ENCODE data around the gene UAP1L1.
A peak's percentile ranks its signal among the peaks of the same experiment; 100 is the strongest.
"Not testable (repeated sequence)": the region's sequence is repeated elsewhere in the genome, so short reads cannot be mapped to it uniquely, and the experiment has no call there.

UAP1L1 gene

DNA sequence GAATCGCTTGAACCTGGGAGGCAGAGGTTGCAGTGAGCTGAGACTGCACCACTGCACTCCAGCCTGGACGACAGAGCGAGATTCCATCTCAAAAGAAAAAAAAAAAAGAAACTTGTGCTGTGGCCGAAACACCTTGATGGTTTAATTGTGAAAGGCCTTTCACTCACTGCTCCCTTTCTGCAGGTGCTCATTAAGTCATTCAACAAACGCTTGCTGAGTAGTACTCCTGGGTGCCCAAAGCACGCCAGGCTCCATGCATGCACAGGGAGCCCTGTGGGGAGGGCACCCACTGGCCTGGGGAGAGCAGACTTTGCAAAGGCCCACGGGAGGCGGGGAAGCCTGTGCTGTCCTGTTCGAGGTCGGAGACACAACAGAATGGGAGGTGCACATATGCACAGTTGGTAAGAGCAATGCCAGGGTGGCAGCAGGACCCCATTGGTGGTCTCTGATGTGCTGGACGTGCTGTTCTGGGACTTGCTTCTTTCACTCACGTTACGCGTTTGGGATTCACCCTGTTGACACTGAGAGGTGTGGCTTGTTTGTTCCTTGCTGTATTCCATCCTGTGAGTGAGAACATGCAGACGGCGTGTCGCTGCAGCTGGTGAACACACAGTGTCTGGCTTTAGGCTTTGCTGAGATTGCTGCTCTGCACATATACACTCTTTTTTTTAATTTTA lies 20.4 kb upstream of the UAP1L1 start:
- FAIRE-seq (no peak), DNase-seq (ENCODE audit: insufficient read length, low spot score) (no peak)
- TF ChIP-seq POU2F2 (IDR thresholded peaks at IDR 0.05; ENCODE audit: low read depth, low read length) (no peak), PAX5 (IDR thresholded peaks at IDR 0.05; ENCODE audit: insufficient read depth, low read length, severe bottlenecking) (no peak), SPI1 (IDR thresholded peaks at IDR 0.05; ENCODE audit: low read depth, low read length) (no peak), POLR2A (IDR thresholded peaks at IDR 0.05; ENCODE audit: low read depth, low read length) (no peak), POLR2AphosphoS5 (IDR thresholded peaks at IDR 0.05; ENCODE audit: low read depth, low read length) (no peak), TAF1 (IDR thresholded peaks at IDR 0.05; ENCODE audit: low read depth, low read length) (no peak)

DNA sequence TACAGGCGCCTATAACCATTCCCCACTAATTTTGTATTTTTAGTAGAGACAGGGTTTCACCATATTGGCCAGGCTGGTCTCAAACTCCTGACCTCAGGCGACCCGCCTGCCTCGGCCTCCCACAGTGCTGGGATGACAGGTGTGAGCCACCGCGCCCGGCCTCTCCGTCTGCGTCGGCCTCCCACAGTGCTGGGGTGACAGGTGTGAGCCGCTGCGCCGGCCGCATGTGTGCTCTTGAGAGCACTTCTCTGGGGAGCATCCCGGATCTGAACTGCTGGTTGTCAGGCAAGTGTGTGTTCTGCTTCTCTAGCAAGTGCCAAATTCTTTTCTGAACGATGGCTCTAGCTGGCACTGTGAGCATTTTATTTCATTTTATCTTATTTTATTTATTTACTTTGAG lies 19.8 kb upstream of the UAP1L1 start:
- TF ChIP-seq TAF1 (IDR thresholded peaks at IDR 0.05; ENCODE audit: low read depth, low read length) (no peak), POLR2AphosphoS5 (IDR thresholded peaks at IDR 0.05; ENCODE audit: low read depth, low read length) (no peak), SPI1 (IDR thresholded peaks at IDR 0.05; ENCODE audit: low read depth, low read length) (no peak), POU2F2 (IDR thresholded peaks at IDR 0.05; ENCODE audit: low read depth, low read length) (no peak), POLR2A (IDR thresholded peaks at IDR 0.05; ENCODE audit: low read depth, low read length) (no peak), PAX5 (IDR thresholded peaks at IDR 0.05; ENCODE audit: insufficient read depth, low read length, severe bottlenecking) (no peak)
- FAIRE-seq (no peak), DNase-seq (ENCODE audit: insufficient read length, low spot score) (no peak)

DNA sequence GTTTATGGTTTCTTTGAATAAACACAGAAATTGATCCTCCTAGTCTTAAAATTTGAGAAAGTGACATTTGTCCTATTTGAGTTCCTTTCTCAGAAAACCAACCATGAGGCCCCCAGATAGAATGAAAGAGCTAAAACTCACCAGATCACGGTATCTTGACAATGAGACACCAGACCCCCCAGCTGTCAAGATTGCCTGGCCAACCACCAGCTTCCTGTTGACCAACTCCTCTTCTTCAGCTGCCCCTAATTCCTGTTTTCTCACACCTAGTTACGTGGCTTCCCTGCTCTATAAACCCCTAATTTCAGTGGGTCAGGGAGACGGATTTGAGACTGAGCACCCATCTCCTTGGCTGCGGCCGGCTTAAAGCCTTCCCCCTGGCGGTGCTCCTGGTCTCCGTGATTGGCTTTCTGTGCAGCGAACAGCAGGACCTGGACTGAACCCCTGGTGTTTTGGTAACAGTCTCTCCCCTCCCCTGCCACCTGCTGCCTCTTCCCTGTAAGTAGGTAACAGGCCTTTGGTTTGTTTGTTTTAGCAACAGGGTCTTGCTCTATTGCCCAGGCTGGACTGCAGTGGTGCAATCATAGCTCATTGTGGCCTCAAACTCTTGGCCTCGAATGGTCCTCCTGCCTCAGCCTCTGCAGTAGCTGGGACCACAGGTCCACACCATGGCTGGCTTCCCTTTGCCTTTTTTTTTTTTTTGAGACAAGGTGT lies 18.6 kb upstream of the UAP1L1 start:
- no peak for DNase-seq (ENCODE audit: insufficient read length, low spot score)
- TF ChIP-seq POU2F2 (IDR thresholded peaks at IDR 0.05; ENCODE audit: low read depth, low read length) (no peak), PAX5 (IDR thresholded peaks at IDR 0.05; ENCODE audit: insufficient read depth, low read length, severe bottlenecking) (no peak), POLR2A (IDR thresholded peaks at IDR 0.05; ENCODE audit: low read depth, low read length) (no peak), TAF1 (IDR thresholded peaks at IDR 0.05; ENCODE audit: low read depth, low read length) (no peak), POLR2AphosphoS5 (IDR thresholded peaks at IDR 0.05; ENCODE audit: low read depth, low read length) (no peak), SPI1 (IDR thresholded peaks at IDR 0.05; ENCODE audit: low read depth, low read length) (no peak)
- no peak for FAIRE-seq

DNA sequence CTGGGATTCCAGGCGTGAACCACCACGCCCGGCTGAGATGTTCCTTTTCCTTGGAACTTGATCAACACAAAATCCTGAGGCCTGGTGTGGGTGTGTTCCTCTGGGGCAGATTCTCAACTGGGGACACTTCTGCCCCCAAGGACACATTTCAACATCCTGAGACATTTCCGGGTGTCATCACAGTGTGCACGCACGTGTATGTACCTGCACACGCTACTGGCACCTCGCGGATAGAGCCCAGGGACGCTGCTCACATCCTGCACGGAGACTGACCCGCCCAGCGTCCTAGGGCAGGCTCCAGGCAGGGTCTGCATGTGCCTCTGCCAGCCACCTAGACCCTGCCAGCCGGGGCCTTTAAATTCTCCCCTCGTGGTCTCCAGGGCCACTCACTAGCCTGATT lies 14.9 kb upstream of the UAP1L1 start:
- no peak for DNase-seq (ENCODE audit: insufficient read length, low spot score)
- TF ChIP-seq POU2F2 (IDR thresholded peaks at IDR 0.05; ENCODE audit: low read depth, low read length): no peak
- TF ChIP-seq PAX5 (IDR thresholded peaks at IDR 0.05; ENCODE audit: insufficient read depth, low read length, severe bottlenecking): no peak
- no peak for TF ChIP-seq POLR2A (IDR thresholded peaks at IDR 0.05; ENCODE audit: low read depth, low read length)
- no peak for TF ChIP-seq TAF1 (IDR thresholded peaks at IDR 0.05; ENCODE audit: low read depth, low read length)
- no peak for TF ChIP-seq POLR2AphosphoS5 (IDR thresholded peaks at IDR 0.05; ENCODE audit: low read depth, low read length)
- TF ChIP-seq SPI1 (IDR thresholded peaks at IDR 0.05; ENCODE audit: low read depth, low read length): no peak
- FAIRE-seq: no peak

DNA sequence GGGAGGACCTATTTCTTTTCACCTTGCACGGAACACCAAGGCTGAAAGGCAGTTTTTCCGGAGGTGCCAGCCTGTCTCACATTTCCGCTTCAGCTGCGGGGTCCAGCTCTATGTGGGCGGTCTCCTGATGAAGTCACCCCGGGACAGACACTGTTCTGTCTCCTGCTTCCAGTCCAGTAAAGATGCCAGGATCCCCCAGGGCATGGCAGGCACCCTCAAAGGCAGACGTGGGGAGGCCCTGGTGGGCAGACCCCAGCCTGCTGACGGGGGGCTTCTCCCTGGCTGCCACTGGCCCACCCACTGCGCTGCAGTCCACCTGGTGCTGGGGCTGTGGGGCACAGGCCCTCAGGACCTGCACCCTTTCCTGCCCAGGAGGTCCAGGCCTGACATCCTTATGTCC lies 14.5 kb upstream of the UAP1L1 start:
- not testable (repeated sequence) for FAIRE-seq

DNA sequence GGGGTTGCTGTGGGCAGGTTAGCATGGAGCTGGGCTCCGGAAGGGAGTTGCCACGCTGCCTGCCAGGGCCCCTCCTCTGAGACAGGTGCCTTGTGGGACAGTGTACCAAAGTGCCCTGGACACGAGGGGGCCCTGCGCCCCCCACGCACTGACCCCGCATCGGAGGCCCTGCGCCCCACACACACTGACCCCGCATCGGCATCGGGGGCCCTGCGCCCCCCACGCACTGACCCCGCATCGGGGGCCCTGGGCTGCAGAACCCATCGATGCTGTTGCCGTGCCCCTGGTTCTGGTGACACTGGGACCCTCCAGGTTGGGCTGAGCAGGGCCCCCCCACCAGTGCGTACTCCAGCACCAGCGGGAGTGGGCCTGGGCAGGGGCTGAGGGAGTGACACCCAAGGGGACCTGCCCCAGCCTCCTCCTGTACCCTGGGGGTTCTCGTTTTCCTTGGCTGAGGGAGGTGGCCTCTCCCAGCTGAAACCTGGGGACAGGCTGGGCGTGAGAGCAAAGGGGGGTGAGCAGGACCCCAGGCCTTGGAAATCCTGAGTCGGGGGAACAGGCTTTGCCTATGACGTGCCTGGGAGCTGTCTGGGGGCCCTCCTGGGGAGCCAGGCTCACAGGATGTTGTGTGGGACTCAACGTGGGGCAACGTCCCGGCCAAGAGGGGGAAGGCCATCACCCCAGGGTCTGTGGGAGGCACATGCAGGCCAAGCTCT lies 13.8 kb upstream of the UAP1L1 start:
- TF ChIP-seq POU2F2 (IDR thresholded peaks at IDR 0.05; ENCODE audit: low read depth, low read length): no peak
- no peak for TF ChIP-seq PAX5 (IDR thresholded peaks at IDR 0.05; ENCODE audit: insufficient read depth, low read length, severe bottlenecking)
- TF ChIP-seq POLR2A (IDR thresholded peaks at IDR 0.05; ENCODE audit: low read depth, low read length): no peak
- no peak for TF ChIP-seq TAF1 (IDR thresholded peaks at IDR 0.05; ENCODE audit: low read depth, low read length)
- TF ChIP-seq POLR2AphosphoS5 (IDR thresholded peaks at IDR 0.05; ENCODE audit: low read depth, low read length): no peak
- no peak for TF ChIP-seq SPI1 (IDR thresholded peaks at IDR 0.05; ENCODE audit: low read depth, low read length)
- FAIRE-seq: no peak
- no peak for DNase-seq (ENCODE audit: insufficient read length, low spot score)

More for the DNA sequence above, 14.5 kb upstream of the UAP1L1 start:
- DNase-seq (ENCODE audit: insufficient read length, low spot score): not testable (repeated sequence)

DNA sequence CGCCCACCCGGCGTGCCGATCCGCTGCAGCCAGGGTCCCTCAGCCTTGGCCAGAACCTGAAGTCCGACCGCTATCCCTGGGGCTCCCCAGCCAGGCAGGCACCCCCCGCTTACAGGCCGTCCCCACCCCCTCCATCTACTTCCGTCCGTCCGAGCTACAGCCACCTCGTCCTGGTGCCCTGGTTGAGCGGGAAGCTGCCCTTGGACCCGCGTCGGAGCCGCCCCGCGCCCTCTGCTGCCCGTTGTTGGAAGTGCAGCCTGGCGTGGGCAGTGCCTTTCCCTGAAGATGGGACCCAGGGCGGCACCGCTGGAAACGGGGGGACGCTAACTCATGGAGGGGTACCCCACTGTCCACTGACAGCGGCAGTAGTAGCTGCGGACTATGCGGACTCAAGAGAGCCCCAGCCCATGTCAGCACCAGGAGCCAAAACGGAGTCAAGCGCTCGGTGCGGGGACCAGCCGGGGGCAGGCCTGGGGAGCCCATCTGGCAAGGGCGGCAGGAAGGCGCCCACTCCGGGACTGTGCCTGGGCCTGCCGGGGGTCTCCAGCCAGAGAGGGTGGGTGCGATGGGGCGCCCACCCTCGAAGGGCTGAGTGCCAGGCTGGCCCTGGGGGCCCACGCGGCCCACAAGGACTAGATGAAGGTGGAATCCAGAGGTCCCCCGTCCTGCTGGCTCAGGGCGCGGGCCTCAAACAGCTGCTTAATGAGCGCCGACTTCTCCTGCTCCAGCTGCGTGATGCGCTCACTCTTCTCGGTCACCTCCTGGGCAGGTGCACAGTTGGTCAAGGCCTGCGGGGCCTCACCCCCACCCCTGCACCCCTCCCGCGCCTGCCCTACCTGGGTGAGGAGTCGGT lies 13.1 kb upstream of the UAP1L1 start:
- TF ChIP-seq POLR2A (IDR thresholded peaks at IDR 0.05; ENCODE audit: low read depth, low read length): no peak
- no peak for TF ChIP-seq POU2F2 (IDR thresholded peaks at IDR 0.05; ENCODE audit: low read depth, low read length)
- no peak for TF ChIP-seq POLR2AphosphoS5 (IDR thresholded peaks at IDR 0.05; ENCODE audit: low read depth, low read length)
- no peak for TF ChIP-seq PAX5 (IDR thresholded peaks at IDR 0.05; ENCODE audit: insufficient read depth, low read length, severe bottlenecking)
- no peak for TF ChIP-seq SPI1 (IDR thresholded peaks at IDR 0.05; ENCODE audit: low read depth, low read length)
- TF ChIP-seq TAF1 (IDR thresholded peaks at IDR 0.05; ENCODE audit: low read depth, low read length): no peak
- DNase-seq (ENCODE audit: insufficient read length, low spot score) (no peak), FAIRE-seq (peak; percentile 90)

DNA sequence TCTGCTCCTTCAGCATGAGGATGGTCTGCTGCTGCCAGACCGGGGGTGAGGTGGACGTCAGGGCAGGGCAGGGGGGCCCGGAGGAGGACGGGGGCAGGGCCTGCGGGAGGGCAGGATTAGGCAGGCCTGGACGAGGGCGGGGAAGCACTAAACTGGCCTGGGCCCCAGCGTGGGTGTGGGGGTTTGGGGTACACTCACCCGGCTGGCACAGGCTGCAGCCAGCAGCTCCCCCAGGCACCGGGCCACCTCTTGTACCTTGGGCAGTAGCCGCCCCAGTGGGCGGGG lies 12.5 kb upstream of the UAP1L1 start:
- DNase-seq (ENCODE audit: insufficient read length, low spot score) (no peak), FAIRE-seq (no peak)
- no peak for TF ChIP-seq TAF1 (IDR thresholded peaks at IDR 0.05; ENCODE audit: low read depth, low read length)

DNA sequence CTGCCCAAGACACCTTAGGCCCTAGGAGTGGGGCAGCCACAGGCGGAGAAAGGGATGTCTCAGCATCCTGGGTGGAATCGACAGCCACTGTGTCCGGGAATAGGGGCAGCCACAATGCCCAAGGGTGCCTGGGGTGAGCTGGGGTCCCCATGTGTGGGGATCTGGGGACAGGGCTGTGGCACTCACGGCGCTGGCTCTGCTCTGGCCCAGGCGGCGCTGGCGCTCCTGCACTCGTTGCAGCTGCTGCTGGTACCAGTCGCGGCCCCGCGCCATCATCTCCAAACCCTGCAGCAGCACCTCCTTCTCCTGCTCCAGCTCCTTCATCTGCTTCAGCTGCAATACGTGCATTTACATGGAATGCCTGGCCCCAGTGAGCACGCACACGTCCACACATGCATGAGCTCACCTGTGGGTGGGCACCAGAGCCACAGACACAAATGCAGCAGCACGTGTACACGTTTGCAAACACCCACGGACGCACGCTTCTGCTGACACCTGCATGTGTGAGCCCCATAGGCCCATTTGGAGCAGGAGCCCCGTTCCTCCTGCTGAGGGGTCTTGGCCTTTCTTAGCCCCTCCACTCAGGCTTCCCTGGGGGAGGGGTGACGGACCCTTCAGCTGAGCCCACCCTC lies 11.9 kb upstream of the UAP1L1 start:
- DNase-seq (ENCODE audit: insufficient read length, low spot score) (no peak), FAIRE-seq (no peak)
- TF ChIP-seq POU2F2 (IDR thresholded peaks at IDR 0.05; ENCODE audit: low read depth, low read length) (no peak), POLR2A (IDR thresholded peaks at IDR 0.05; ENCODE audit: low read depth, low read length) (no peak), TAF1 (IDR thresholded peaks at IDR 0.05; ENCODE audit: low read depth, low read length) (no peak), POLR2AphosphoS5 (IDR thresholded peaks at IDR 0.05; ENCODE audit: low read depth, low read length) (no peak), PAX5 (IDR thresholded peaks at IDR 0.05; ENCODE audit: insufficient read depth, low read length, severe bottlenecking) (no peak), SPI1 (IDR thresholded peaks at IDR 0.05; ENCODE audit: low read depth, low read length) (no peak)

Measured in GM12891 (cell line).